Neural progenitor cell (in vitro differentiated cells): ENCODE data around the gene EPB41L4B. TPM values are rescaled to one million over a fixed set of nuclear protein-coding genes. Genes with fewer than 3 reads are reported as not detected.

Source experiments
- DNase-seq: peaks from one replicate; pipeline ENCODE4 v3.0.0-alpha.2; 2016; ENCODE audit warnings: low spot score
- H2AFZ ChIP-seq: fragments of 200-600 bp; sonication (generic); replicated peaks from 2 replicates; pipeline ENCODE4 v1.6.1; 2016; ENCODE audit warnings: antibody characterized with exemption
- H3F3A ChIP-seq: fragments of 200-600 bp; sonication (generic); 2 replicates; pipeline ENCODE4 v1.6.1; 2016; ENCODE audit warnings: antibody characterized with exemption, low read depth
- H3K27ac ChIP-seq: fragments of 200-600 bp; sonication (generic); 2 replicates; pipeline ENCODE4 v1.5.1; 2016; ENCODE audit warnings: mild to moderate bottlenecking
- H3K27me3 ChIP-seq: fragments of 200-600 bp; sonication (generic); 2 replicates; pipeline ENCODE4 v1.6.1; 2016; ENCODE audit warnings: mild to moderate bottlenecking, moderate library complexity
- H3K36me3 ChIP-seq: fragments of 200-600 bp; sonication (generic); 2 replicates; pipeline ENCODE4 v1.5.1; 2016
- H3K4me1 ChIP-seq: fragments of 200-600 bp; sonication (generic); 2 replicates; pipeline ENCODE4 v1.6.1; 2016; ENCODE audit warnings: mixed run types
- H3K4me2 ChIP-seq: fragments of 200-600 bp; sonication (generic); 2 replicates; pipeline ENCODE4 v1.6.1; 2016
- H3K4me3 ChIP-seq: fragments of 200-600 bp; sonication (generic); 2 replicates; pipeline ENCODE4 v1.5.1; 2016
- H3K79me2 ChIP-seq: fragments of 200-600 bp; sonication (generic); 2 replicates; pipeline ENCODE4 v1.6.1; 2016; ENCODE audit warnings: low read depth
- H3K9ac ChIP-seq: fragments of 200-600 bp; sonication (generic); 2 replicates; pipeline ENCODE4 v1.6.1; 2016
- H3K9me3 ChIP-seq: fragments of 200-600 bp; sonication (generic); 2 replicates; pipeline ENCODE4 v1.5.1; 2016; ENCODE audit warnings: low read depth
- H4K20me1 ChIP-seq: fragments of 200-600 bp; sonication (generic); 2 replicates; pipeline ENCODE4 v1.6.1; 2016; ENCODE audit warnings: low read depth
- H3K27ac Mint-ChIP-seq: 3 replicates; pipeline ENCODE4 v1.8.0; 2021; ENCODE audit warnings: mixed read lengths
- H3K27me3 Mint-ChIP-seq: 2 replicates; pipeline ENCODE4 v1.8.0; 2022; ENCODE audit warnings: low read depth, mild to moderate bottlenecking, inconsistent platforms, moderate library complexity, mixed read lengths; ENCODE audit not compliant: insufficient read depth
- H3K36me3 Mint-ChIP-seq: 3 replicates; pipeline ENCODE4 v1.8.0; 2021; ENCODE audit warnings: mixed read lengths
- H3K4me1 Mint-ChIP-seq: 3 replicates; pipeline ENCODE4 v1.8.0; 2021; ENCODE audit warnings: mixed read lengths
- H3K4me3 Mint-ChIP-seq: 3 replicates; pipeline ENCODE4 v1.8.0; 2021; ENCODE audit warnings: mild to moderate bottlenecking, moderate library complexity, mixed read lengths
- H3K9me3 Mint-ChIP-seq: 3 replicates; pipeline ENCODE4 v1.8.0; 2020; ENCODE audit warnings: mixed read lengths
- CTCF ChIP-seq: fragments of 200-600 bp; sonication (generic); IDR thresholded peaks from 2 replicates; pipeline ENCODE4 v1.5.1; 2017; ENCODE audit warnings: antibody characterized with exemption, mild to moderate bottlenecking
- EZH2 ChIP-seq: fragments of 200-600 bp; sonication (generic); IDR thresholded peaks from 2 replicates; pipeline ENCODE4 v1.6.1; 2017; ENCODE audit warnings: antibody characterized with exemption, mild to moderate bottlenecking, moderate library complexity
- EZH2phosphoT487 ChIP-seq: fragments of 200-600 bp; sonication (generic); IDR thresholded peaks from 2 replicates; pipeline ENCODE4 v1.6.1; 2017; ENCODE audit warnings: antibody characterized with exemption
- total RNA-seq: library from RNA; depleted of rRNA; stranded (reverse); fragments of >200 nt; gene quantifications from 2 replicates; pipeline ENCODE4 v1.2.3, GENCODE V29; 2015; ENCODE audit warnings: low replicate concordance

EPB41L4B gene
- total RNA-seq, 1 donor from 2014 or later, result 6.2 TPM

- no peak overlapping the region for H3K27ac Mint-ChIP-seq
- peaks cover 3% of the 10 kb centered on the region for H3K27me3 Mint-ChIP-seq
- H3K9ac ChIP-seq, result no peak overlapping the region
Measured at GRCh38 chr9:109199676-109200075, 121.2 kb downstream of the EPB41L4B start.

GRCh38 chr9:109198736-109199382, 122.0 kb downstream of the EPB41L4B start:
- no peaks in the 10 kb centered on the region for H3K27me3 ChIP-seq
- TF ChIP-seq EZH2 (no peak), CTCF (peak; percentile 39)
- Mint-ChIP-seq H3K4me3 (no peak overlapping the region), H3K36me3 (no peaks in the 10 kb centered on the region), H3K9me3 (no peaks in the 10 kb centered on the region), H3K27ac (no peak overlapping the region), H3K27me3 (peaks cover 3% of the 10 kb centered on the region), H3K4me1 (peaks cover 2% of the 10 kb centered on the region)
- H3K79me2 ChIP-seq, result no peaks in the 10 kb centered on the region
- no peak overlapping the region for H3K4me2 ChIP-seq
- peak; percentile 22 for DNase-seq
- no peaks in the 10 kb centered on the region for H3K4me1 ChIP-seq
- H3K4me3 ChIP-seq, result no peak overlapping the region
- H4K20me1 ChIP-seq, result no peaks in the 10 kb centered on the region
- no peaks in the 10 kb centered on the region for H3K9me3 ChIP-seq
- no peak overlapping the region for H3K27ac ChIP-seq
- H2AFZ ChIP-seq, result no peak overlapping the region
- H3K9ac ChIP-seq, result no peak overlapping the region
- no peaks in the 10 kb centered on the region for H3K36me3 ChIP-seq
- H3F3A ChIP-seq, result no peaks in the 10 kb centered on the region

More at GRCh38 chr9:109199676-109200075, 121.2 kb downstream of the EPB41L4B start:
- Histone ChIP-seq H2AFZ (no peak overlapping the region), H3K27me3 (no peaks in the 10 kb centered on the region), H3K4me1 (no peaks in the 10 kb centered on the region), H3K79me2 (no peaks in the 10 kb centered on the region), H3K36me3 (no peaks in the 10 kb centered on the region), H3K9me3 (no peaks in the 10 kb centered on the region), H3F3A (no peaks in the 10 kb centered on the region), H4K20me1 (no peaks in the 10 kb centered on the region), H3K4me2 (no peak overlapping the region), H3K4me3 (no peak overlapping the region), H3K27ac (no peak overlapping the region)
- Mint-ChIP-seq H3K36me3 (no peaks in the 10 kb centered on the region), H3K4me3 (no peak overlapping the region), H3K9me3 (no peaks in the 10 kb centered on the region), H3K4me1 (peaks cover 7% of the 10 kb centered on the region)
- no peak for DNase-seq
- TF ChIP-seq EZH2, result no peak
- no peak for TF ChIP-seq CTCF
- TF ChIP-seq EZH2phosphoT487, result no peak

GRCh38 chr9:109193974-109194556, 126.8 kb downstream of the EPB41L4B start:
- no peak for DNase-seq
- Histone ChIP-seq H3K4me2 (no peak overlapping the region), H3K9me3 (no peaks in the 10 kb centered on the region), H3K4me1 (no peaks in the 10 kb centered on the region), H3K4me3 (no peak overlapping the region), H4K20me1 (no peaks in the 10 kb centered on the region), H3K27ac (no peak overlapping the region), H2AFZ (no peak overlapping the region), H3K36me3 (no peaks in the 10 kb centered on the region), H3K79me2 (no peaks in the 10 kb centered on the region), H3F3A (no peaks in the 10 kb centered on the region), H3K9ac (no peak overlapping the region), H3K27me3 (peaks cover 7% of the 10 kb centered on the region)
- Mint-ChIP-seq H3K9me3 (no peaks in the 10 kb centered on the region), H3K27ac (no peak overlapping the region), H3K27me3 (peaks cover 2% of the 10 kb centered on the region), H3K4me1 (no peaks in the 10 kb centered on the region), H3K36me3 (no peaks in the 10 kb centered on the region), H3K4me3 (no peak overlapping the region)
- TF ChIP-seq EZH2, result no peak
- TF ChIP-seq CTCF, result no peak
- TF ChIP-seq EZH2phosphoT487, result no peak
